GM12878 (cell line): Measurements from ENCODE around the gene USH2A. TPM values are rescaled to one million over a fixed set of nuclear protein-coding genes. Genes with fewer than 3 reads are reported as not detected.

Experiments
- ATAC-seq: fragments of 200-7000 bp; cut with Tn5 transposase; 3 replicates; pipeline ENCODE4 v1.9.1; 2020; ENCODE audit warnings: mild to moderate bottlenecking, moderate library complexity
- BruUV-seq: library from RNA; stranded (reverse); fragments of 400-500 nt; replicated peaks from 2 replicates; lab custom pipeline; 2021; lab: Mats Ljungman, UMichigan
- CTCF ChIA-PET: fragments of 300-600 bp; sonication (Branson Sonifier 250); formaldehyde crosslinking; extraction: SDS; loops from one replicate; lab custom pipeline; 2021; ENCODE audit warnings: inconsistent platforms; lab: Yijun Ruan, JAX
- POLR2A ChIA-PET: fragments of 350-600 bp; formaldehyde crosslinking; extraction: SDS; loops from one replicate; lab custom pipeline; 2021; ENCODE audit warnings: inconsistent platforms; lab: Charles Lee
- RAD21 ChIA-PET: fragments of 300-600 bp; sonication (Branson Sonifier 250); formaldehyde crosslinking; loops from one replicate; lab custom pipeline; 2023; ENCODE audit warnings: antibody characterized with exemption; ENCODE audit not compliant: unreplicated experiment; lab: Charles Lee
- SMC1A ChIA-PET: fragments of 300-600 bp; sonication (Branson Sonifier 250); formaldehyde crosslinking; loops from one replicate; lab custom pipeline; 2023; ENCODE audit not compliant: unreplicated experiment, uncharacterized antibody; lab: Charles Lee
- DNase-seq: peaks from one replicate; pipeline ENCODE4 v3.0.0-alpha.2; 2011; ENCODE audit warnings: low read depth, low spot score
- FAIRE-seq: peaks from 3 replicates; lab custom pipeline; 2011; peaks lifted over from hg19 to GRCh38; lab: Jason Lieb, UNC
- H2AFZ ChIP-seq: 2 replicates; pipeline ENCODE4 v1.6.0; 2011; ENCODE audit warnings: low read depth, low read length, control low read depth; ENCODE audit not compliant: control insufficient read depth
- H3K27ac ChIP-seq: 2 replicates; pipeline ENCODE4 v1.5.1; 2011; ENCODE audit warnings: control low read depth; ENCODE audit not compliant: control insufficient read depth, insufficient read depth
- H3K27me3 ChIP-seq, 2 experiments: replicated peaks in 1 of 2; 2 replicates each; pipeline versions ENCODE4 v1.6.0 to v1.6.1; 2011; ENCODE audit warnings: low read length in 1 of 2; ENCODE audit not compliant: control insufficient read depth in 2 of 2, insufficient read depth in 2 of 2
- H3K36me3 ChIP-seq, 2 experiments: 2 replicates each; pipeline ENCODE4 v1.5.1; 2011; ENCODE audit warnings: low read length in 1 of 2; ENCODE audit not compliant: control insufficient read depth in 2 of 2, insufficient read depth in 2 of 2
- H3K4me1 ChIP-seq: 2 replicates; pipeline ENCODE4 v1.6.1; 2011; ENCODE audit warnings: mild to moderate bottlenecking, low read length, moderate library complexity, mixed read lengths; ENCODE audit not compliant: control insufficient read depth, insufficient read depth
- H3K4me2 ChIP-seq: 2 replicates; pipeline ENCODE4 v1.6.0; 2011; ENCODE audit warnings: control low read depth; ENCODE audit not compliant: control insufficient read depth, insufficient read depth
- H3K4me3 ChIP-seq: fragments of 200-600 bp; sonication (generic); 2 replicates; pipeline ENCODE4 v1.5.1; 2016
- H3K79me2 ChIP-seq: 2 replicates; pipeline ENCODE4 v1.6.0; 2011; ENCODE audit warnings: low read length; ENCODE audit not compliant: control insufficient read depth, insufficient read depth
- H3K9ac ChIP-seq: 2 replicates; pipeline ENCODE4 v1.8.0; 2011; ENCODE audit warnings: low read length, control low read depth, mixed read lengths; ENCODE audit not compliant: control insufficient read depth, insufficient read depth
- H3K9me3 ChIP-seq: replicated peaks from 3 replicates; pipeline ENCODE4 v1.5.1; 2011; ENCODE audit warnings: mild to moderate bottlenecking, low read length; ENCODE audit not compliant: control insufficient read depth, insufficient read depth
- H4K20me1 ChIP-seq: 2 replicates; pipeline ENCODE4 v1.6.0; 2011; ENCODE audit not compliant: control insufficient read depth, insufficient read depth
- ASH2L ChIP-seq: fragments of 300-600, 200-600 bp; sonication (generic); IDR thresholded peaks from 2 replicates; pipeline ENCODE4 v1.6.1; 2017; ENCODE audit warnings: low read depth, mild to moderate bottlenecking, borderline replicate concordance
- CEBPB ChIP-seq, 2 experiments: fragments of 150-350 bp in 1 of 2; IDR thresholded peaks; 2 replicates each; pipeline ENCODE4 v1.6.1; 2012 to 2014; ENCODE audit warnings: low read depth in 2 of 2, low read length in 2 of 2, borderline replicate concordance in 1 of 2, inconsistent platforms in 1 of 2
- CREM ChIP-seq: IDR thresholded peaks from 2 replicates; pipeline ENCODE4 v1.6.1; 2014; ENCODE audit warnings: antibody characterized with exemption, low read depth
- FOXK2 ChIP-seq: fragments of 450-650 bp; IDR thresholded peaks from 2 replicates; pipeline ENCODE4 v1.6.1; 2017; ENCODE audit warnings: mild to moderate bottlenecking, moderate library complexity
- MTA2 ChIP-seq: fragments of 450-650 bp; IDR thresholded peaks from 2 replicates; pipeline ENCODE4 v1.6.1; 2016; ENCODE audit warnings: low read depth, mild to moderate bottlenecking, moderate library complexity
- RAD51 ChIP-seq: fragments of 450-650 bp; IDR thresholded peaks from 2 replicates; pipeline ENCODE4 v1.6.1; 2016; ENCODE audit warnings: moderate library complexity, mild to moderate bottlenecking, inconsistent platforms
- RBBP5 ChIP-seq: fragments of 200-600 bp; sonication (generic); conservative IDR thresholded peaks from 2 replicates; pipeline ENCODE4 v1.6.1; 2016
- RELA ChIP-seq: fragments of 450-650 bp; IDR thresholded peaks from 2 replicates; pipeline ENCODE4 v1.8.0; 2014; ENCODE audit warnings: borderline replicate concordance; ENCODE audit not compliant: partially characterized antibody
- SPI1 ChIP-seq: IDR thresholded peaks from 2 replicates; pipeline ENCODE4 v1.6.1; 2011; ENCODE audit warnings: low read depth, mild to moderate bottlenecking, low read length, moderate library complexity, borderline replicate concordance; ENCODE audit not compliant: insufficient read depth
- SRF ChIP-seq, 2 experiments: IDR thresholded peaks; 2 replicates each; pipeline ENCODE4 v1.6.1; 2011; ENCODE audit warnings: low read depth in 2 of 2, low read length in 2 of 2, mild to moderate bottlenecking in 1 of 2, moderate library complexity in 1 of 2
- WRNIP1 ChIP-seq: IDR thresholded peaks from 2 replicates; pipeline ENCODE4 v1.6.1; 2011; ENCODE audit warnings: low read depth, low read length, improper control_type of control experiment, borderline replicate concordance
- WGBS: methylation state at CpG from one replicate; pipeline ENCODE4 v1.1.6; 2016; ENCODE audit warnings: low lambda C conversion rate; ENCODE audit not compliant: insufficient replicate concordance, insufficient coverage; ENCODE audit errors: missing lambda C conversion rate; 5-methylcytosine and 5-hydroxymethylcytosine counted together
- in situ Hi-C: fragments of 300-500 bp; cut with MboI; formaldehyde crosslinking; loops from 9 replicates; pipeline ENCODE4 v1.14.3; 2018; ENCODE audit warnings: mixed read lengths
- intact Hi-C: fragments of 100-400 bp; cut with micrococcal nuclease; formaldehyde crosslinking; loops from one replicate; pipeline ENCODE4 v1.14.2; 2022; ENCODE audit not compliant: unreplicated experiment
- polyA plus RNA-seq, 11 experiments: library from polyadenylated mRNA; depleted of rRNA in 4 of 11; unstranded in 6 of 11; stranded (reverse) in 5 of 11; fragments of >200 nt; fragmentation: Nextera tagmentation in 4 of 11; fragmentation: Illumina TruSeq in 1 of 11; extraction: Ambion mirVana in 4 of 11; extraction: Trizol in 1 of 11; gene quantifications; 1 replicate in 1 of 11; 2 replicates in 10 of 11; pipeline versions ENCODE4 v1.2.1 to v1.2.3, GENCODE V29; 2011 to 2016; ENCODE audit warnings: inconsistent platforms in 2 of 11, missing spikeins in 2 of 11, low read depth in 1 of 11
- total RNA-seq, 4 experiments: library from RNA; depleted of rRNA in 3 of 4; stranded (reverse); fragments of >200 nt in 3 of 4; fragmentation: Illumina TruSeq in 1 of 4; extraction: Trizol in 1 of 4; gene quantifications; 2 replicates each; pipeline versions ENCODE4 v1.2.1 to v1.2.3, GENCODE V29; 2013 to 2021
- TF ChIP-seq, protein P1 (sequence below): IDR thresholded peaks from 2 replicates; pipeline ENCODE4 v1.6.1; 2011; ENCODE audit warnings: borderline replicate concordance, low read depth, mild to moderate bottlenecking, moderate library complexity, low read length; ENCODE audit not compliant: insufficient read depth, poor library complexity, severe bottlenecking
- TF ChIP-seq, protein P2 (sequence below): IDR thresholded peaks from 2 replicates; pipeline ENCODE4 v1.6.1; 2011; ENCODE audit warnings: low read depth, low read length, improper control_type of control experiment, borderline replicate concordance

The USH2A gene
- total and polyA plus RNA-seq, 10 of the 15 experiments (the other 5 are each of a cell fraction or from before 2014, with no cell fraction given): under 0.01 to 0.20 (median 0.01) TPM; not detected in 2

DNA sequence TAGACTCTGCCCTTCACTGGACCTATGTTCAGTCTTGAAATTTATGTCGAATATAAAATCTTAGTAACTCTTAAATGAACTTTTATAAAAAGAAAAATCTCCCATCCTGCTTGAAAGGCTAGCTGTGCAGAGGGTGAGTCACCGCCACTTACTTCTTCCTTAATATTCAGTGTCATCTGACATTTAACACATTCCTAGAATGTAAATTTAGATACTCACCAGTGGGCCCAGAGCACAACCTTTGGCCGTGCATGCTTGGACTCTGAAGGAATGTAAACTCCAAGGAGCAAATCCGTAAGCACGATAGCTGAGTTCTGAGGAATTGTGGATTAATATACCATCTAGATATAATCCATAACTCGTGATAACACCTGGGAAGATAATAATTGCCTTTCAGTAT, 452.8 kb downstream of the USH2A start:
- H3K27me3 ChIP-seq: no peaks in the 10 kb centered on the region
- H3K4me1 ChIP-seq: no peaks in the 10 kb centered on the region
- no peak overlapping the region for H3K4me3 ChIP-seq
- ATAC-seq: no peak
- ChIA-PET RAD21 (no interaction called here), SMC1A (interaction anchor here (1.3 kb wide), 1 partner anchor 251 kb away, joined by 3 read pairs; no protein-coding TSS in a partner anchor), CTCF (no interaction called here), POLR2A (no interaction called here)
- 9% methylated on average over 6 of the region's 6 CpGs for WGBS
- BruUV-seq: no TSS peak
- no peak for FAIRE-seq
- no peaks in the 10 kb centered on the region for H3K36me3 ChIP-seq
- intact Hi-C loops: no loop called here
- H3K4me2 ChIP-seq: no peak overlapping the region
- DNase-seq: no peak
- no peaks in the 10 kb centered on the region for H4K20me1 ChIP-seq
- no peaks in the 10 kb centered on the region for H3K9me3 ChIP-seq
- H3K79me2 ChIP-seq: no peaks in the 10 kb centered on the region
- TF ChIP-seq MTA2 (no peak), RBBP5 (no peak), CREM (no peak)
- H3K27ac ChIP-seq: no peak overlapping the region
- in situ Hi-C loops: no loop called here
- H2AFZ ChIP-seq: no peak overlapping the region
- no peak overlapping the region for H3K9ac ChIP-seq

DNA sequence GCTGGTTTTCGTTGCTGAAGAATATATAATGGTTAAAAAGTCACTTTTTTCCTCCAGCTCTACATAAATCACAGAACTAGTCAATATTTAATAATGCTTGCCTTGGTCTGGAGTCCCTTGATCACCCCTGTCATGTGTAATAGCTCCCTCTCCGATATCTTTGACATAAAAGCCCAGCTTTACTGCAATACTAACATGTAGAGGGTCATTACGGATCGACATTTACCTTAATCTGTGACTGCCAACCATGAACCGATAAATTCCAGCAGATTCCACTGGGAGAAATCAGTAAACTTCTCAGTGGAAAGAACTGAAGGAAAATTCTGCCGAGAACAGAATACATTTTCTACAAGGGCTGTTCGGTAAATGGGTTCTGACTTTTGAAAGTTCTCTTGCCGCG, 459.6 kb downstream of the USH2A start:
- POLR2A ChIA-PET: no interaction called here

More for the DNA sequence above, 459.6 kb downstream of the USH2A start:
- ATAC-seq (no peak), DNase-seq (no peak), FAIRE-seq (no peak)
- no peaks in the 10 kb centered on the region for H3K9me3 ChIP-seq
- ChIA-PET SMC1A (no interaction called here), CTCF (interaction anchor here (0.6 kb wide), 1 partner anchor 13 kb away, joined by 3 read pairs; no protein-coding TSS in a partner anchor), RAD21 (no interaction called here)
- no peak overlapping the region for H2AFZ ChIP-seq
- H3K4me1 ChIP-seq: no peaks in the 10 kb centered on the region
- no TSS peak for BruUV-seq
- no peaks in the 10 kb centered on the region for H4K20me1 ChIP-seq
- H3K27ac ChIP-seq: no peak overlapping the region
- no peaks in the 10 kb centered on the region for H3K79me2 ChIP-seq
- H3K27me3 ChIP-seq: no peaks in the 10 kb centered on the region
- in situ Hi-C loops: no loop called here
- 51% methylated on average over 9 of the region's 9 CpGs for WGBS
- intact Hi-C loops: no loop called here
- TF ChIP-seq, protein P1, sequence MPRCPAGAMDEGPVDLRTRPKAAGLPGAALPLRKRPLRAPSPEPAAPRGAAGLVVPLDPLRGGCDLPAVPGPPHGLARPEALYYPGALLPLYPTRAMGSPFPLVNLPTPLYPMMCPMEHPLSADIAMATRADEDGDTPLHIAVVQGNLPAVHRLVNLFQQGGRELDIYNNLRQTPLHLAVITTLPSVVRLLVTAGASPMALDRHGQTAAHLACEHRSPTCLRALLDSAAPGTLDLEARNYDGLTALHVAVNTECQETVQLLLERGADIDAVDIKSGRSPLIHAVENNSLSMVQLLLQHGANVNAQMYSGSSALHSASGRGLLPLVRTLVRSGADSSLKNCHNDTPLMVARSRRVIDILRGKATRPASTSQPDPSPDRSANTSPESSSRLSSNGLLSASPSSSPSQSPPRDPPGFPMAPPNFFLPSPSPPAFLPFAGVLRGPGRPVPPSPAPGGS: no peak
- TF ChIP-seq RELA (no peak), CEBPB (IDR thresholded peaks at IDR 0.05; ENCODE audit: borderline replicate concordance in 1 of 2, low read depth in 2 of 2, low read length in 2 of 2) (no peak), RAD51 (no peak), FOXK2 (no peak), SRF (IDR thresholded peaks at IDR 0.05; ENCODE audit: low read depth in 2 of 2, low read length in 2 of 2) (no peak), WRNIP1 (no peak), ASH2L (no peak), SPI1 (no peak)
- TF ChIP-seq, protein P2, sequence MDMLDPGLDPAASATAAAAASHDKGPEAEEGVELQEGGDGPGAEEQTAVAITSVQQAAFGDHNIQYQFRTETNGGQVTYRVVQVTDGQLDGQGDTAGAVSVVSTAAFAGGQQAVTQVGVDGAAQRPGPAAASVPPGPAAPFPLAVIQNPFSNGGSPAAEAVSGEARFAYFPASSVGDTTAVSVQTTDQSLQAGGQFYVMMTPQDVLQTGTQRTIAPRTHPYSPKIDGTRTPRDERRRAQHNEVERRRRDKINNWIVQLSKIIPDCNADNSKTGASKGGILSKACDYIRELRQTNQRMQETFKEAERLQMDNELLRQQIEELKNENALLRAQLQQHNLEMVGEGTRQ: no peak
- no peak overlapping the region for H3K9ac ChIP-seq
- H3K36me3 ChIP-seq: no peaks in the 10 kb centered on the region
- no peak overlapping the region for H3K4me3 ChIP-seq
- H3K4me2 ChIP-seq: no peak overlapping the region
